HG03060 (cell line): ENCODE data around the gene STK26.
"Not testable (repeated sequence)": the region's sequence is repeated elsewhere in the genome, so short reads cannot be mapped to it uniquely, and the experiment has no call there.

Experiments used
- ATAC-seq: cut with Tn5 transposase; IDR thresholded peaks from one replicate; pipeline ENCODE4 v1.9.1; 2021; ENCODE audit warnings: low read depth, moderate number of reproducible peaks; ENCODE audit not compliant: unreplicated experiment

Gene STK26

DNA sequence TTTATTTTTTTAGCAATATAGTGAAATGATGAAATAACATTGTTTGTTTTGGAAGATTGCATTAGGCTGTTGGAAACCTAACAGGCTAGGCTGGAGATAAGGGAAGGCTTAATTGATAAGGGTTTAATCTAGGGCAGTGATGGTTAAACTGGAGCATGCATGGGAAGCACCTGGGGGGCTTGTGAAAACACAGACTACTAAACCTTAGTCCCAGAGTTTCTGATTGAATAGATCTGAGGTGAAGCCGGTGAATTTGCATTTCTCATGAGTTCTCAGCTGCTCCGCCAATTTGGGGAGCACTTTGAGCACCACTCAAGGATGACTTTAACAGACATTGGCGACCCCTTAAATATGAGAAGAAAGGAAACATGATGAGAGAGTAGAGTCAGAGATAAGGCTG lies 11.5 kb downstream of the STK26 start:
- no peak for ATAC-seq

DNA sequence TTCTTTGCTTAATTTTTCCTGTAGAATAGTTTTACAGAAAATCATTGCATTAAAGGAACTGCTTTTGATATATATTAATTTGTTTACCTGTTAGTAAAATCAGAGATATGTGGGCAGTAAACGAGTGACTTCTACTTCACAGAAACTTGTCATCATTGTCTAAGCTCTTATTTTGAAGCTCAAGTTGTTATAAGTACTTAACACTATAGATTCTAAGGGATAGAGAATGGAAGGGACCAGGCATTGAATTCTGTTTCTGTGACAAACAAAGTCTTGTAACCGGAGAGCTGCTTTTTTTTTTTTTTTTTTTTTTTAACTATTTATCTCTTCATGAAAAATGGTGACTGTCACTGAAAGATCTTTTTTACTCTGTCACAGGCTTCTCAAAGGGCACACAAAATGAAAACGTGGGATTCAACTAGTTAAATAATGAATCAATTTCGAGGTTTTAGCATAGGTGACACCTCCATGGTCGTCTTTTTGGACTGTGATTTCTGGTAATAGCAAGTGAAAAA lies 14.4 kb downstream of the STK26 start:
- no peak for ATAC-seq

DNA sequence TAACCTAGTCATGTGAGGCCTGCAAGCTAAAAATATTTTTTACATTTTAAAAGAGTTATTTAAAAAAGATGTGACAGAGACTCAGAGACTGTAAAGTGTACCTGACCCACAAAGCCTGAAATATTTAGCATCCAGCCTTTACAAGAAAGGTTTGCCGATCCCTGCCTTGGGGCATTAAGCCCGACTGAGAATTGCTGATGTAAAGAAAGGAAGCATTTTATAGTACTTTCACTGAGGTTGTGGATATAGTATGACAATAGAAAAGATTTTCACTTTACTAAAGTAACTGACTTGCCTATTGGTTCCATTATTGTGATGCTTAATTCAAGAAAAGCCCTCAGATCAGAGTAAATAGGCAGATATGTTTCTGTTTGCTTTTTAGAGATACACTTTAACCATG lies 17.0 kb downstream of the STK26 start:
- no peak for ATAC-seq

DNA sequence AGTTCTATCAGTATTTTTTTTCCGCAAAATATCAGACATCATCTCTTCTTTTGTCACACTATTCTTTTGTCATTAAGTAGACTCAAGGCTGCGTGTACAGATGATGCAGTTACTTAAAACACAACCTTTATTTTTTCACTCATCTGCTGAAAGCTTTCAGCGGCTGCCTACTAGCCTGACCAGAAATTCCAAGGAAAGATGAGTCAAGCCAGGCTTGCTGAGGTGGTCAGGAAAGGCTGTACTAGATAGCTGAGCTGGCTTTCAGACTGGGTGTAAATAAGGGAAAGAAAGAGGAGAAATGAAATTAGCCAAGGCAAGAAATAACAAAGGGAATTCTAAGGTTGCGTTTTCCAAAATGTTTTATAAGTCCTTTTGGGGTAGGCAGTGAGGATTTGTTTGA lies 17.9 kb downstream of the STK26 start:
- no peak for ATAC-seq

DNA sequence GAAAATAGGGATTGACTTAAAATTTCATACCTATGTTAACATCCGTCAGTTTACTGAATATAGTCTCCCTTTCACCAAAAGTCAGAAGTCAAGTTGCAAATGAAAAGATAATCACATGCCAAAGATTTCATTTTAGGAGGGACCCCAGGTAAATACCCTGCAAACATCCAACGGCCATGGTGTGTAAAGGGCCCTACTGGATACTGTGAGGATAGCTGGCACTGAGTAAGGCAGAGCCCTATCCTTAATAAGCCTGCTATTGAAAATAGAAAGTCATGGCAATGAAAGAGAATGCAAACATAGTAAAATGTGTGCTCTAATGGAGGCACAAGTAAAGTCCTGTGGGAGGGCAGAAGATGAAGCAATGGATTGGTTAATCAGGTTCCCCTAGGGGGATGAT lies 20.9 kb downstream of the STK26 start:
- ATAC-seq, result no peak

DNA sequence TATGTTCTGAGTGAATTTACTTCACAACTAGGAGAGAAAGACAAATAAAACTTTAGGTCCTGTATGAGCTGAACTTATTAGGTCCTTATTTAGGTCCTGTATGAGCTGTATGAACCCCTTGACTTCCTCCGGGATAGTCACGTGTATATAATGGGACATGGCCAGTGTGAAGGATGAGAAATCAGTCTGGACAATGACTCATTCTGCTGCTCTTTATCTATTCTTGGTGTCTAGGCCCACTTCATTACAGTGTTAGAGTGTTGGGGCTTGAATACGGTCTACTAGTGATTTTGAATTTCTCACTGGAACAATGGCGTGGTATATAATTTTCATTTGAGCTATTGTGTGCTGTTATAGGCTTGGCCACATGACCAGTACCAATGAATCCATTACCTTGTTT lies 21.9 kb downstream of the STK26 start:
- no peak for ATAC-seq

DNA sequence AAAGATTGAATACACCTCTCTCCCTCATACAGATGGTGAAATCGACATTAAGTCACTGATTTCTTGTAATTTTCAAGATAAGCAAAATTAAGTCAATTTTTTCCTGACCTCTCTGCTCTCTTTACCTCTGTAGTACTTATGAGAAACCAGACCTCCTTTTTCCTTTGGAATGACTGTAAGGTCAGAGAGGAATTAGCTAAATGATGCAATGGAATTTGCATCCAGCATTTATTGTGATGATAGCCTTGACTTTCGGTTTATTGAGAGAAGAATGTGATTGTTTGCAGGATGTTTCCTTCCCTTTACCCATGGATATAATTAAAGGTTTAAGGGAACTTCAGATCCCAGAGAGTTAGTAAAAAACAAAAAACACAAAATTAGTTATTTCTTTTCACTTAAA lies 22.4 kb downstream of the STK26 start:
- ATAC-seq, result no peak

DNA sequence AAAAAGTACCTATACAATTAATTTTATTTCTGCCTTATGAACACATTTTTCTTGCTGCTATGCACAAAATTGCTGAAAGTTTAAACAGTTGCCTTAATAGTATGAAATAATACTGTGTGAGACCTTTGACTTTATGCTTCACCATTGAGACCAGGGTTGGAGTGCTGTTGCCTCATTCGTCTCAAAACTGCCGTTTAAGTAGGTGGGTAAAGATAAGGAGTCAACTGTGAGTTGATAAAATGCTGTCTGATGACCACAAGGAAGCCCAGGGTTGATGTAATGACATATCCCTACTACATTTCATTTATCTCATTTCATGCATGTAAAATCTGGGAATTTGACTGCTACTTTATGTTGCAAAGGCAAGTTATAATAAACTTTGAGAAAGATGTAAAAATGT lies 23.4 kb downstream of the STK26 start:
- ATAC-seq, result no peak

DNA sequence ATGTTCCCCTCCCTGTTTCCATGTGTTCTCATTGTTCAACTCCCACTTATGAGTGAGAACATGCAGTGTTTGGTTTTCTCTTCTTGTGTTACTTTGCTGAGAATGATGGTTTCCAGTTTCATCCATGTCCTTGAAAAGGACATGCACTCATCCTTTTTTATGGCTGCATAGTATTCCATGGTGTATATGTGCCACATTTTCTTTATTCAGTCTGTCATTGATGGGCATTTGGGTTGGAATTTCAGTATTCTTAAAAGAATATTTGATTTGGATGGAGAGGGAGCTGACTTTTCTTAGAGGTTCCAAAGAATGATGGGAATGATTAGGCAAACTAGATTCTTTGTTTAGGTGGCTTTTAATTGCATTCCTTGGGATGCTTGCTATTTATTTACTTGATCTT lies 28.7 kb downstream of the STK26 start:
- not testable (repeated sequence) for ATAC-seq

DNA sequence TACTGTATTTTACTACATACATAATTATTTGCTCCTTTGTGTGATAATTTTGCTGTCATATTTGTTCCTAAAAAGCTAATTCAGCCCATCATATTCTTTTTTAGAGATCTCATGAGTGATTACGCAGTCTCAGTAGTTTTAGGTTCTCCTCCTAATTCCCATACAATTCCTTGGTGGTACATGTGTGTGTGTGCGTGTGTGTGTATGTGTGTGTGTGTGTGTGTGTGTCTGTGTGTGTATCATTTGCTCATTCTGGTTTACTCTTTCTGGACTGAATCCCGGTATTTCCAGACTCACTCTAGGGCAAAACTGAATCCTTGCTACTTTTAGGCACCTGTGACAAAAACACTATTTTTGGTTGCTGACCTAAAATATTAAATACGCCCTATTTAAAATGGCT lies 34.9 kb downstream of the STK26 start:
- no peak for ATAC-seq

DNA sequence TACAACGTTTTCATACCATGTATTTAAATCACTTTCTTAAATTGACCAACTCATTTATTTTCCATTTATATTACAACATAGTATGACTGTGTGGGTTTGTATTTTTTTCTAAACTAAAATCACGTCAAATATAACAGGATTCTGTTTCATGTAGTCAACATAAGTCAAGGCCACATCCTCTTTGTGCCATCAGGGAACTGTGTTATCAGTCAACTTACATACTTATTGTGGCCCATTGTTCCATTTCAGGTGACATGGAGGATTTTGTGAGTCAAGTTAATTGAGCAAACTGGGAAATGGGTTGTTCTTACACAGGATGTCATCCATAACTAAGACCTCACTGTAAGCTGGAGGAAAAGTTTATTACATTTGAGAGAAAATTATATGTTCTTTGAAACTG lies 35.9 kb downstream of the STK26 start:
- no peak for ATAC-seq

DNA sequence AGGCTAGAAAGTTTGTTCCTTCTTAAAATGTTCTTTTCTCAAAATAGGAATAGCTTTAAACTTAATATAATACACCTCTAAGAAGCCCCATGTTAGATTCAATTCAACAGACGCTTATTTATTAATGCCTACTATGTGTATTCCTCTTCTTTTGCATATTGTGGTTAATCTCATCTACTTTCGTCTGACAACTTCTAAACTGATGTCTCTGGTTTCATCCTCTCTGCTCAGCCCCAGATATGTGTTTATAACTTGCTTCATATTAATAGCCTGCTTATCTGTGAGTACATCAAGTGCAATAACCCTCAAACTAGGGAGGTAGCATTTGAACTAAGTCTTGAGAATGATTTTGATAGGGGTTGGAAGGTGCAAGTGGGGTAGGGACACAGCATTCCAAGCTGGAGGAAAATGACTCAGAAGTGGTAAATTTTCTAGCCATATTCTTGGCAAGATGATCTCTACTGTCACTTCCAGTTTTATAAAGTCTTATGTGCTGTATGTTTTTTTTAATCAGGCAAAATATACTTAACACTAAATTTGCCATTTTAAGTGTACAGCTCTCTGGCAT lies 37.0 kb downstream of the STK26 start:
- ATAC-seq, result no peak

DNA sequence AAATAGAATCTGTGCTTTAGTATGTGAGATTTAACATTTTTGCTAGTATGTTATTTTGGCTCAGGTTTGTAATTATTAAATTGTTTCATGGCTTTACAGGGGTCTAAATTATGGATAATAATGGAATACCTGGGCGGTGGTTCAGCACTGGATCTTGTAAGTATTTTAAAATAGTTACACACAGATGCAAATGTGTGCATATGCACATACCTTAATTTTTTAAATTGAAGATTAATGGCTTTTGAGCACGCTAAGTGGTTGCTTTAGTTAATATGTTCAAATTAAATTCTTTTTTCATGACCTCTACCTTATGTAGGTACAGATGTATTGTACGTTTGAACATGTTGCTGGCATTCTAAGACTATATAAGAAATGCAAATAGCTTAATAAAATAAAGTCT lies 40.2 kb downstream of the STK26 start:
- no peak for ATAC-seq

DNA sequence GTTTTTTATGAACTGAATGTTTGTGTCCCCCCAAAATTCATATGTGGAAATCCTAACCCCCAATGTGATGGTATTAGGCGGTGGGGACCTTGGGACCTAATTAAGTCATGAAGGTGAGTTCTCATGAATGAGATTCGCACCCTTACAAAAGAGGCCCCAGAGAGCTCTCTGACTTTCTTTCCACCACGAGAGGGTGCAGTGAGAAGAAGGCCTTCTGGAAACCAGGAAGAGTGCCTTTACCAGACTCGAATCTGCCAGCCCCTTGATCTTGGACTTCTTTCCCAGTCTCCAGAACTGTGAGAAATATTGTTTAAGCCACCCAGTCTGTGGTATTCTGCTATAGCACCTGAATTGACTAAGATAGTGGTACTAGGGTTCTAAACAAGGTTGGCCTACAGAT lies 40.8 kb downstream of the STK26 start:
- no peak for ATAC-seq

DNA sequence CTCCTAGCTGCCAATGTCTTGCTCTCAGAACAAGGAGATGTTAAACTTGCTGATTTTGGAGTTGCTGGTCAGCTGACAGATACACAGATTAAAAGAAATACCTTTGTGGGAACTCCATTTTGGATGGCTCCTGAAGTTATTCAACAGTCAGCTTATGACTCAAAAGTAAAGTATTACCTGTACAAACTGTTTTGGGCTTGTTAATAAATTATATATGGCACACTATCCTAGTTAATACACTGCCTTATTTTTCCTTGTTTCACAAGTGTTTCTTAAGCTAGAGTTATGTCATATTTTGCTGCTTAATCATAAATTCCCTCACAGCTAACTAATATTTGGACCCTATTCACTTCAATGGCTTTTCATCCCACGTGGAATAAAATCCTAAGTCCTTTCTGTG lies 45.3 kb downstream of the STK26 start:
- no peak for ATAC-seq

DNA sequence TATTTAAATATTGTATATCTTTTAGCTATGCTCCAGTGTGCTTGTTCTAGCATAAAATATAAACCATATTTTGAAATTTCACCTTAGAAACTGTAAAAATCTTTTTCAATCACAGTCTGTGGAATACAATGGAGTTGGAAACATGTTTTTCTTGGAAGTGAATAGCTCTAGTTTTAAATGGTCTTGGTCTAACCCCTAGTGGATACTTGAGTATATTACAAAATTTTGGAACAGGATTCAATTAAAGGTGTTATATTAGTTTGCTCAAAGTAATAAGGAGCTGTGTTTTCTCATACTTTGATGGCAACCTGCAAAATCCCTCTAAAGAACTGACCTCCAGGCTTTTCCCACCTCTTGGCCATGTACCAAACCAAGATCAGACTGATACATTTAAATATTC lies 48.2 kb downstream of the STK26 start:
- ATAC-seq, result no peak

DNA sequence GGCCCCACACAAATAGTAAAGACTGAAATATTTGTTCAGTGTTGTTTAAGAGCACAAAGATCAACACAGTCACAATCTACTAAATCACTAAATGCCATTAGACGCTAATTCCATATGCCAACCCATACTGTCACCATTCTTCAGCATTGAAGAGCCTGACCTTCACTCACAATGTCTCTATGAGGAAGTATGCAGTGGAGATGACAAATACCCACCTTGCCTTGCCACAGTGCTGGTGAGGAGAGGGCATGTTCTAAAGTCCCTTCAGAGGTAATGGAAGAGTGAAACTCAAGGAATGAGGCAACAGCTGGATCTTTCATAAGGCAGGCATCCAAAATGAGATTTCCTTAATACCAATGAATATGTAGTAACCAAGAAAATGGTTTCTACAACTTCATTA lies 54.3 kb downstream of the STK26 start:
- ATAC-seq, result no peak

DNA sequence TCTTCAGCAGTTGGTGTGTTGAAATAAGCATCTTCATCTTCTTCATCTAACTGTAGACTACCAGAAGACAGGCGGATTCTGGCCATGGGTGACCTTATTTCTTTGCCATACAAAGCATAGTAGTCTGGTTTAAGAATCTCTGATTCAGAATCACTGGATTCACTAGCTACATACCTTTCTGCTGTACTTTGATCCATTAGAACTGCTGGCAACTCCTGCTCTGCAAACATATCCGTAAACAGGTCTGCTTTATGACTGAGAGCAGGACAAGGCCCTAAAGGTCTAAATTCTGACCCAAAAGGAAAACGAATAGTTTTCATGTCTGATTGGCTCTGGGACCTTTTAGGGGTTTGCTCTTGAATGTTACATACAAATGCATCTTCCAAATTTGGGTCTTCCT lies 54.8 kb downstream of the STK26 start:
- no peak for ATAC-seq

DNA sequence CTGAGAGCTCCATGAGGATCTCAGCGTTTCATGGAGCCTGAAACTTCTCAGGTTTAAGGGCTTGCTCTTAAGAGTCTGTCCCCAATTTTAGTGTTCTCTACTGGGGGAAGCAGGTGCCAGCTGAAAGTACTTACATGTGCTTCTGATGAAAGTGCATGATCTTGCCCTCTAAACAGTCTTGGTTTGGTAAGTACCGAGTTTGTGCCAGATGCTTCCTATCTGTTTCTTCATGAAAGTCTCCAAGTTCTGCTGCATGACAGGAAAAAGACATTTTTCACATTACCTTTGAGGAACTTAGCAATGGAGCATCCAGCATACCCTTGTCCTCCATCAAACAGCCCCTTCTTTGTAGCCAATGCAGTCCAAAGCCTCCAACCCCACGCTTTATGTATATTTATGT lies 62.7 kb downstream of the STK26 start:
- ATAC-seq, result no peak

DNA sequence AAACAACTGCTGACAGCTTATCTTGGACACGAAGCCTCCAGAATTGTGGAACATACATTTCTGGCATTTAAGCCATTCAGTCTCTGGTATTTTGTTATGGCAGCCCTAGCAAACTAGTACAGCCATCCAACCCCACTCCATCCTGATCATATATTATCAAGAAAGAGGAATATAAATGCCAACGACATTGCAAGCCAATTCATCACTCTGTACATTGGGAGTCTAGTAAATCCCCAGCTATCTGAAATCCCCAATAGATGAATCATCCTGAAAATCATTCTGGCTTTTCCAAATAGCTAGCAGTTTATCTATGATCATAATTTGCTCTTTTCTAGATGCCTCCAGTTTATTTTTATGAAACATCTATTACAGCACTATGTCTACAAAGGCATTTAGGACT lies 63.6 kb downstream of the STK26 start:
- ATAC-seq, result no peak

DNA sequence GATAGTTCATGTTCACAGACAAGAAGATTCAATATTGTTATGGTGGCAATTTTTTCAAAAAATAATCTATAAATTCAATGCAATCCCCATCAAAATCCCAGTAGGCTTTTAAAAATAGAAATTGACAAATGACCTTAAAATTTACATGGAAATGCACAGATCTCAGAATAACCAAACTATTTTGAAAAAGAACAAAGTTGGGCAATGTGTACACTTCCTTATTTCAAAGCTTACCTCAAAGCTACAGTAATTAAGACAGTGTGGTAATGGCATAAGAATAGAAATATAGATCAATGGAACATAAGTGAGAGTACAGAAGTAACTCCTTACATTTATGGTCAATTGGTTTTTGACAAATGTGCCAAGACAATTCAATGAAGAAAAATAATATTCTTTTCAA lies 65.8 kb downstream of the STK26 start:
- ATAC-seq, result no peak

DNA sequence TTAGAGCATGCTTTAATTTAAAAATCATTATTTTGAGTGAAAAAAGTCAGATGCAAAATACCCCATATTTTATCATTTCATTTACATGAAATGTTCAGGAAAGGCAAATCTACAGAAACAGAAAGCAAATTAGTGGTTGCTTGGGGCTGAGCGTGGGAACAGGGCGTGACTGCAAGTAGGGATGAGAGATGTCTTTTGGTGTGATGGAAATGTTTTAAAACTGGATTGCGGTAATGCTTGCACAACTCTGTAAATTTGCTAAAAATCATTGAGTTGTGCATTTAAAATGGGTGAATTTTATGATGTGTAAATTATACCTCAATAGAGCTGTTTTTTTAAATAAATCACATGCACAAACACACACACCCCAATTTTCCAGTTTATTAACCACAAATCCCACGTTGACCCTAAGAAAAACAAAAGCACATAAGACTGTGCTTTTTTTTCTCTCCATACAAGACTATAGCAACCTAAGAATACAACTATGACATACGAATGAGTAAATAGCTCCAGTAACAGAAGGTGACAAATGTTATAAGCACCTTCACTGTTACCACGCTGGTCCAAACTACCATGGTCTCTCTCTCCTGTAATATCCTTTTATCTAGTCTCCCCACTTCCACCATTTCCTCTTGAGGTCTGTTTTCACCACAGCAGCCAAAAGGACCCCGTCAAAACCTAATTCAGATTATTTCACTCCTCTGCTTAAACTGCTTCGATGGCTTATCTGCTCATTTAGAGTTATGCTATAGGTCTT lies 67.5 kb downstream of the STK26 start:
- no peak for ATAC-seq
